ENCODE results near the gene SPSB2. TPM values are rescaled to one million over a fixed set of nuclear protein-coding genes. Genes with fewer than 3 reads are reported as not detected.

SPSB2 gene
- total and polyA plus RNA-seq, 9 of the 15 experiments (the other 6 are each of a cell fraction or from before 2014, with no cell fraction given), result 0.10 to 10.6 (median 1.9) TPM

DNA sequence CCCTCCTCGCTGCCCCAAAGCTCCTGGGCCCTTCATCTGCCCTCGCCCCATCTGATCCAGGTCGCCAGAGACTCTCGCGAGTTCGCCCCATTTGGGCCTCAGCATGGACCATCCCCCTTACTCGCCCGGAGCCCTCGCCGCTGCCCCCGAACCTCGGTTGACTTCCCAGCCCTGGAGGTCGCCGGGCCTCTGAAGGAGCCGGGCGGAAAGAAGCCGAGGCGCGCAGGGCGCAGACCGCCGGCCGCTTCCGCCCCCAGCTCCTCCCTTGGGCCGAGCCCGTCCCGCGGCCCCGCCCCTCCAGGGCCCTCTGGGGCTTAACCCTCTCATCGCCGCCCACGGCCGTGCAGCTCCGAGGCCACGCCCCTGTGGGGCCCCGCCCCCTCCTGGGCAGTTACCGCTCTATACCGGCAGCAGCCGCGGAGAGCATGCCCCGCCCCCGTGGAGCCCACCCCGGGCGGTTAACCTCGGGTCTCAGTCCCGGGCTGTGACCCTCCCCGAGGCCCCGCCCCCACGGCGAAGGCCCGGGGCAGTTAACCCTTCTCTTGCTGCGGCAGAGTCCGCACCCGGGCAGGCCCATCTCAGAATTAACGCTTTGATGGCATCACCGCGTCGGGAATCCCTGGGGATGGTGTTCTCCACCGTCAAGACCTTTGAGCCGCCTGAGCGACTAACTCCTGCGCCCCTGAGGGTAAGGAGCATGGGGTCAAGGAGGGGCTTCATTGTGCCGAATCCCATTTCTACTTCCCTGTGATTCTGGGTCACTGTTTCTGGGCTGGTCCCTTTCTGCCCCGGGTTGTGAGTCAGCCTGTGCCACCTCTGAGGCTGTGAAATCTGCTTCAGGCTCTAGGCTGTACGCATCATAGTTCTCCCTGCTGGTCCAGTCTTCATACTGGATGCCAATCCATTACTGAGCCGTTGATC, at the start of gene SPSB2 (continued):
- TF ChIP-seq, protein P1, sequence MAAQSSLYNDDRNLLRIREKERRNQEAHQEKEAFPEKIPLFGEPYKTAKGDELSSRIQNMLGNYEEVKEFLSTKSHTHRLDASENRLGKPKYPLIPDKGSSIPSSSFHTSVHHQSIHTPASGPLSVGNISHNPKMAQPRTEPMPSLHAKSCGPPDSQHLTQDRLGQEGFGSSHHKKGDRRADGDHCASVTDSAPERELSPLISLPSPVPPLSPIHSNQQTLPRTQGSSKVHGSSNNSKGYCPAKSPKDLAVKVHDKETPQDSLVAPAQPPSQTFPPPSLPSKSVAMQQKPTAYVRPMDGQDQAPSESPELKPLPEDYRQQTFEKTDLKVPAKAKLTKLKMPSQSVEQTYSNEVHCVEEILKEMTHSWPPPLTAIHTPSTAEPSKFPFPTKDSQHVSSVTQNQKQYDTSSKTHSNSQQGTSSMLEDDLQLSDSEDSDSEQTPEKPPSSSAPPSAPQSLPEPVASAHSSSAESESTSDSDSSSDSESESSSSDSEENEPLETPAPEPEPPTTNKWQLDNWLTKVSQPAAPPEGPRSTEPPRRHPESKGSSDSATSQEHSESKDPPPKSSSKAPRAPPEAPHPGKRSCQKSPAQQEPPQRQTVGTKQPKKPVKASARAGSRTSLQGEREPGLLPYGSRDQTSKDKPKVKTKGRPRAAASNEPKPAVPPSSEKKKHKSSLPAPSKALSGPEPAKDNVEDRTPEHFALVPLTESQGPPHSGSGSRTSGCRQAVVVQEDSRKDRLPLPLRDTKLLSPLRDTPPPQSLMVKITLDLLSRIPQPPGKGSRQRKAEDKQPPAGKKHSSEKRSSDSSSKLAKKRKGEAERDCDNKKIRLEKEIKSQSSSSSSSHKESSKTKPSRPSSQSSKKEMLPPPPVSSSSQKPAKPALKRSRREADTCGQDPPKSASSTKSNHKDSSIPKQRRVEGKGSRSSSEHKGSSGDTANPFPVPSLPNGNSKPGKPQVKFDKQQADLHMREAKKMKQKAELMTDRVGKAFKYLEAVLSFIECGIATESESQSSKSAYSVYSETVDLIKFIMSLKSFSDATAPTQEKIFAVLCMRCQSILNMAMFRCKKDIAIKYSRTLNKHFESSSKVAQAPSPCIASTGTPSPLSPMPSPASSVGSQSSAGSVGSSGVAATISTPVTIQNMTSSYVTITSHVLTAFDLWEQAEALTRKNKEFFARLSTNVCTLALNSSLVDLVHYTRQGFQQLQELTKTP (IDR thresholded peaks at IDR 0.05; ENCODE audit: low read depth in 1 of 2, partially characterized antibody in 2 of 2), result no peak
- TF ChIP-seq EP400 (IDR thresholded peaks at IDR 0.05), result 0 out of 2 replicates have a peak, but pooled peaks have one; percentile 31
- peak; percentile 88 for TF ChIP-seq CCNT2 (IDR thresholded peaks at IDR 0.05; ENCODE audit: borderline replicate concordance, extremely low read depth, insufficient read length, low read depth, low read length)
- TF ChIP-seq TAF7 (tag; IDR thresholded peaks at IDR 0.05), result no peak
- TF ChIP-seq, protein P2, sequence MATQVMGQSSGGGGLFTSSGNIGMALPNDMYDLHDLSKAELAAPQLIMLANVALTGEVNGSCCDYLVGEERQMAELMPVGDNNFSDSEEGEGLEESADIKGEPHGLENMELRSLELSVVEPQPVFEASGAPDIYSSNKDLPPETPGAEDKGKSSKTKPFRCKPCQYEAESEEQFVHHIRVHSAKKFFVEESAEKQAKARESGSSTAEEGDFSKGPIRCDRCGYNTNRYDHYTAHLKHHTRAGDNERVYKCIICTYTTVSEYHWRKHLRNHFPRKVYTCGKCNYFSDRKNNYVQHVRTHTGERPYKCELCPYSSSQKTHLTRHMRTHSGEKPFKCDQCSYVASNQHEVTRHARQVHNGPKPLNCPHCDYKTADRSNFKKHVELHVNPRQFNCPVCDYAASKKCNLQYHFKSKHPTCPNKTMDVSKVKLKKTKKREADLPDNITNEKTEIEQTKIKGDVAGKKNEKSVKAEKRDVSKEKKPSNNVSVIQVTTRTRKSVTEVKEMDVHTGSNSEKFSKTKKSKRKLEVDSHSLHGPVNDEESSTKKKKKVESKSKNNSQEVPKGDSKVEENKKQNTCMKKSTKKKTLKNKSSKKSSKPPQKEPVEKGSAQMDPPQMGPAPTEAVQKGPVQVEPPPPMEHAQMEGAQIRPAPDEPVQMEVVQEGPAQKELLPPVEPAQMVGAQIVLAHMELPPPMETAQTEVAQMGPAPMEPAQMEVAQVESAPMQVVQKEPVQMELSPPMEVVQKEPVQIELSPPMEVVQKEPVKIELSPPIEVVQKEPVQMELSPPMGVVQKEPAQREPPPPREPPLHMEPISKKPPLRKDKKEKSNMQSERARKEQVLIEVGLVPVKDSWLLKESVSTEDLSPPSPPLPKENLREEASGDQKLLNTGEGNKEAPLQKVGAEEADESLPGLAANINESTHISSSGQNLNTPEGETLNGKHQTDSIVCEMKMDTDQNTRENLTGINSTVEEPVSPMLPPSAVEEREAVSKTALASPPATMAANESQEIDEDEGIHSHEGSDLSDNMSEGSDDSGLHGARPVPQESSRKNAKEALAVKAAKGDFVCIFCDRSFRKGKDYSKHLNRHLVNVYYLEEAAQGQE (IDR thresholded peaks at IDR 0.05; ENCODE audit: borderline replicate concordance), result peak; percentile 80
- TF ChIP-seq, protein P2 (CRISPR knock-in tag; IDR thresholded peaks at IDR 0.05; ENCODE audit: low read depth), result no peak
- TF ChIP-seq, protein P3, sequence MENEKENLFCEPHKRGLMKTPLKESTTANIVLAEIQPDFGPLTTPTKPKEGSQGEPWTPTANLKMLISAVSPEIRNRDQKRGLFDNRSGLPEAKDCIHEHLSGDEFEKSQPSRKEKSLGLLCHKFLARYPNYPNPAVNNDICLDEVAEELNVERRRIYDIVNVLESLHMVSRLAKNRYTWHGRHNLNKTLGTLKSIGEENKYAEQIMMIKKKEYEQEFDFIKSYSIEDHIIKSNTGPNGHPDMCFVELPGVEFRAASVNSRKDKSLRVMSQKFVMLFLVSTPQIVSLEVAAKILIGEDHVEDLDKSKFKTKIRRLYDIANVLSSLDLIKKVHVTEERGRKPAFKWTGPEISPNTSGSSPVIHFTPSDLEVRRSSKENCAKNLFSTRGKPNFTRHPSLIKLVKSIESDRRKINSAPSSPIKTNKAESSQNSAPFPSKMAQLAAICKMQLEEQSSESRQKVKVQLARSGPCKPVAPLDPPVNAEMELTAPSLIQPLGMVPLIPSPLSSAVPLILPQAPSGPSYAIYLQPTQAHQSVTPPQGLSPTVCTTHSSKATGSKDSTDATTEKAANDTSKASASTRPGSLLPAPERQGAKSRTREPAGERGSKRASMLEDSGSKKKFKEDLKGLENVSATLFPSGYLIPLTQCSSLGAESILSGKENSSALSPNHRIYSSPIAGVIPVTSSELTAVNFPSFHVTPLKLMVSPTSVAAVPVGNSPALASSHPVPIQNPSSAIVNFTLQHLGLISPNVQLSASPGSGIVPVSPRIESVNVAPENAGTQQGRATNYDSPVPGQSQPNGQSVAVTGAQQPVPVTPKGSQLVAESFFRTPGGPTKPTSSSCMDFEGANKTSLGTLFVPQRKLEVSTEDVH (IDR thresholded peaks at IDR 0.05; ENCODE audit: low read depth, partially characterized antibody), result no peak
- no peak for TF ChIP-seq ZFPM2 (CRISPR knock-in tag; IDR thresholded peaks at IDR 0.05)
- TF ChIP-seq ZNF717 (CRISPR knock-in tag; IDR thresholded peaks at IDR 0.05), result no peak
- no peak for TF ChIP-seq ATF1 (CRISPR knock-in tag; IDR thresholded peaks at IDR 0.05)
- TF ChIP-seq ATF1 (tag; IDR thresholded peaks at IDR 0.05), result 0 out of 2 replicates have a peak, but pooled peaks have one; percentile 22

Measured in K562 (cell line).